PC-9 (cell line): ENCODE data around the gene LASP1.

Experiments
- CTCF ChIP-seq: fragments of 200-600 bp; sonication (generic); conservative IDR thresholded peaks from 2 replicates; pipeline ENCODE4 v1.6.1; 2017; ENCODE audit warnings: mixed run types, antibody characterized with exemption, mild to moderate bottlenecking, moderate library complexity
- EZH2 ChIP-seq: fragments of 200-600 bp; sonication (generic); IDR thresholded peaks from 2 replicates; pipeline ENCODE4 v1.8.0; 2017; ENCODE audit warnings: antibody characterized with exemption, low read depth

DNA sequence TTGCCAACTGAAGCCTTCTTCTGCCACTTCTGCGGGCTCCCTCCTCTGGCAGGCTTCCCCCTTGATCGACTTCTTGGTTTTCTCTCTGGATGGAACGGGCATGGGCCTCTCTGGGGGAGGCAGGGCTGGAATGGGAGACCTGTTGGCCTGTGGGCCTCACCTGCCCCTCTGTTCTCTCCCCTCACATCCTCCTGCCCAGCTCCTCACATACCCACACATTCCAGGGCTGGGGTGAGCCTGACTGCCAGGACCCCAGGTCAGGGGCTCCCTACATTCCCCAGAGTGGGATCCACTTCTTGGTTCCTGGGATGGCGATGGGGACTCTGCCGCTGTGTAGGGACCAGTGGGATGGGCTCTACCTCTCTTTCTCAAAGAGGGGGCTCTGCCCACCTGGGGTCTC is 49.1 kb downstream of the LASP1 start:
- no peak for TF ChIP-seq CTCF
- TF ChIP-seq EZH2: no peak
